22Rv1 (cell line): ENCODE results near the gene IFIT5.
A peak's percentile ranks its signal among the peaks of the same experiment; 100 is the strongest.

Experiments used
- H3K27ac ChIP-seq: fragments of 450-650 bp; 2 replicates; pipeline ENCODE4 v1.5.1; 2017
- CTCF ChIP-seq: fragments of 450-650 bp; IDR thresholded peaks from 2 replicates; pipeline ENCODE4 v1.5.1; 2017; ENCODE audit warnings: mild to moderate bottlenecking
- ZFX ChIP-seq: fragments of 450-650 bp; IDR thresholded peaks from 2 replicates; pipeline ENCODE4 v1.6.1; 2017; ENCODE audit warnings: antibody characterized with exemption, borderline replicate concordance

Gene IFIT5

GRCh38 chr10:89413398-89413912, 913 bp upstream of the IFIT5 start:
- no peak for TF ChIP-seq ZFX
- no peak for TF ChIP-seq CTCF
- H3K27ac ChIP-seq = 0 out of 2 replicates have a peak overlapping the region, but pooled peaks have one; percentile 46

GRCh38 chr10:89414879-89415821, 782 bp downstream of the IFIT5 start:
- no peak overlapping the region for H3K27ac ChIP-seq
- no peak for TF ChIP-seq CTCF
- no peak for TF ChIP-seq ZFX

- TF ChIP-seq CTCF (no peak), ZFX (no peak)
- H3K27ac ChIP-seq = no peak overlapping the region
These were observed 2.1 kb downstream of the IFIT5 start for GRCh38 chr10:89416465-89416864.

- no peak overlapping the region for H3K27ac ChIP-seq
These were observed 5.2 kb downstream of the IFIT5 start for GRCh38 chr10:89419548-89419947.

GRCh38 chr10:89421018-89421476, 6.7 kb downstream of the IFIT5 start:
- TF ChIP-seq CTCF (no peak), ZFX (no peak)
- no peak overlapping the region for H3K27ac ChIP-seq

More at GRCh38 chr10:89419548-89419947, 5.2 kb downstream of the IFIT5 start:
- no peak for TF ChIP-seq ZFX
- TF ChIP-seq CTCF = no peak

GRCh38 chr10:89425000-89425399, 10.6 kb downstream of the IFIT5 start:
- TF ChIP-seq ZFX (no peak), CTCF (no peak)
- H3K27ac ChIP-seq = no peak overlapping the region
